HG03575 (cell line): ENCODE measurements around the gene FCMR.

ENCODE experiments used
- ATAC-seq: cut with Tn5 transposase; IDR thresholded peaks from one replicate; pipeline ENCODE4 v1.9.1; 2021; ENCODE audit not compliant: unreplicated experiment, insufficient number of reproducible peaks, low FRiP score; ENCODE audit errors: extremely low read depth

The FCMR gene

GRCh38 chr1:206886831-206887230, 34.9 kb downstream of the FCMR start:
- ATAC-seq: no peak

GRCh38 chr1:206885341-206886060, 36.2 kb downstream of the FCMR start:
- no peak for ATAC-seq

GRCh38 chr1:206883876-206884275, 37.9 kb downstream of the FCMR start:
- ATAC-seq: no peak

- no peak for ATAC-seq
Observed at GRCh38 chr1:206883160-206883559, 38.6 kb downstream of the FCMR start.

- no peak for ATAC-seq
Observed at GRCh38 chr1:206882555-206882954, 39.2 kb downstream of the FCMR start.

- ATAC-seq: no peak
Observed at GRCh38 chr1:206880314-206880713, 41.4 kb downstream of the FCMR start.

GRCh38 chr1:206878456-206878855, 43.3 kb downstream of the FCMR start:
- no peak for ATAC-seq

GRCh38 chr1:206875752-206876377, 45.9 kb downstream of the FCMR start:
- no peak for ATAC-seq

- ATAC-seq: no peak
Observed at GRCh38 chr1:206873603-206874188, 48.0 kb downstream of the FCMR start.

- ATAC-seq: no peak
Observed at GRCh38 chr1:206872139-206872538, 49.6 kb downstream of the FCMR start.

GRCh38 chr1:206868264-206868663, 53.5 kb downstream of the FCMR start:
- ATAC-seq: no peak

GRCh38 chr1:206867716-206868115, 54.0 kb downstream of the FCMR start:
- ATAC-seq: no peak

GRCh38 chr1:206867239-206867638, 54.5 kb downstream of the FCMR start:
- no peak for ATAC-seq

- ATAC-seq: no peak
Observed at GRCh38 chr1:206866062-206866461, 55.7 kb downstream of the FCMR start.

- no peak for ATAC-seq
Observed at GRCh38 chr1:206864939-206865671, 56.6 kb downstream of the FCMR start, which contains the start of gene IL20. Gene IL20 (plus strand): TSS chr1:206865623. CDS start chr1:206865853, 230 bp downstream.

GRCh38 chr1:206863266-206863665, 58.5 kb downstream of the FCMR start:
- no peak for ATAC-seq

GRCh38 chr1:206860165-206860564, 61.6 kb downstream of the FCMR start:
- ATAC-seq: no peak

- no peak for ATAC-seq
Observed at GRCh38 chr1:206859082-206859521, 62.6 kb downstream of the FCMR start.

GRCh38 chr1:206856674-206857464, 64.9 kb downstream of the FCMR start:
- ATAC-seq: no peak
